SK-N-SH (cell line): ENCODE data around the gene KLHDC7A. TPM values are rescaled to one million over a fixed set of nuclear protein-coding genes. Genes with fewer than 3 reads are reported as not detected.
A peak's percentile ranks its signal among the peaks of the same experiment; 100 is the strongest.

Experiments used
- CTCF ChIA-PET: fragments of 300-600, 350-600 bp; formaldehyde crosslinking; extraction: SDS; loops from one replicate; lab custom pipeline; 2021; lab: Yijun Ruan, JAX
- POLR2A ChIA-PET: fragments of 350-600 bp; sonication (Branson Sonifier 250); formaldehyde crosslinking; extraction: SDS; loops from one replicate; lab custom pipeline; 2020; ENCODE audit warnings: antibody characterized with exemption, inconsistent platforms; lab: Yijun Ruan, JAX
- DNase-seq: peaks from one replicate; pipeline ENCODE4 v3.0.0; 2012
- H2AFZ ChIP-seq: fragments of 200-600 bp; sonication (generic); 2 replicates; pipeline ENCODE4 v1.8.1; 2016; ENCODE audit warnings: antibody characterized with exemption, mild to moderate bottlenecking, low read depth
- H3F3A ChIP-seq: fragments of 200-600 bp; sonication (generic); replicated peaks from 2 replicates; pipeline ENCODE3; 2016; ENCODE audit warnings: antibody characterized with exemption, mild to moderate bottlenecking; ENCODE audit not compliant: insufficient read depth
- H3K27ac ChIP-seq, 2 experiments: fragments of 200-500 bp in 1 of 2; fragments of 200-600 bp in 1 of 2; sonication (Bioruptor generic) in 1 of 2; sonication (generic), shearing (Covaris generic) in 1 of 2; 2 replicates each; pipeline versions ENCODE4 v1.5.1 to v1.6.1; 2014 to 2016; ENCODE audit warnings: low read depth in 2 of 2, inconsistent platforms in 1 of 2, low read length in 1 of 2, mild to moderate bottlenecking in 1 of 2, mixed read lengths in 1 of 2
- H3K27me3 ChIP-seq: fragments of 200-600 bp; sonication (generic), shearing (Covaris generic); 2 replicates; pipeline ENCODE4 v1.6.1; 2016; ENCODE audit warnings: mixed run types; ENCODE audit not compliant: insufficient read depth
- H3K36me3 ChIP-seq, 2 experiments: fragments of 200-500 bp in 1 of 2; fragments of 200-600 bp in 1 of 2; sonication (Bioruptor generic) in 1 of 2; sonication (generic) in 1 of 2; replicated peaks in 1 of 2; 2 replicates each; pipeline versions ENCODE3 to v1.5.1; 2014 to 2016; ENCODE audit warnings: low read length in 1 of 2, mild to moderate bottlenecking in 1 of 2; ENCODE audit not compliant: insufficient read depth in 2 of 2, control insufficient read depth in 1 of 2
- H3K4me1 ChIP-seq, 2 experiments: fragments of 200-500 bp in 1 of 2; fragments of 200-600 bp in 1 of 2; sonication (Bioruptor generic) in 1 of 2; sonication (generic), shearing (Covaris generic) in 1 of 2; 2 replicates each; pipeline versions ENCODE4 v1.5.1 to v1.6.1; 2014 to 2016; ENCODE audit warnings: low read depth in 1 of 2, low read length in 1 of 2, mixed run types in 1 of 2; ENCODE audit not compliant: insufficient read depth in 2 of 2, control insufficient read depth in 1 of 2
- H3K4me2 ChIP-seq: fragments of 200-600 bp; sonication (generic), shearing (Covaris generic); 2 replicates; pipeline ENCODE4 v1.6.1; 2017; ENCODE audit warnings: mixed run types
- H3K4me3 ChIP-seq, 2 experiments: fragments of 200-500 bp in 1 of 2; fragments of 200-600 bp in 1 of 2; sonication (Bioruptor generic) in 1 of 2; sonication (generic), shearing (Covaris generic) in 1 of 2; 2 replicates each; pipeline versions ENCODE4 v1.5.1 to v1.8.1; 2014 to 2016; ENCODE audit warnings: low read depth in 2 of 2, inconsistent platforms in 1 of 2, low read length in 1 of 2, mild to moderate bottlenecking in 1 of 2, mixed read lengths in 1 of 2, moderate library complexity in 1 of 2
- H3K79me2 ChIP-seq: fragments of 200-600 bp; sonication (generic); 2 replicates; pipeline ENCODE4 v1.8.1; 2017; ENCODE audit warnings: mild to moderate bottlenecking; ENCODE audit not compliant: insufficient read depth
- H3K9ac ChIP-seq: fragments of 200-600 bp; sonication (generic); 2 replicates; pipeline ENCODE4 v1.6.1; 2017; ENCODE audit warnings: mixed run types
- H3K9me2 ChIP-seq: fragments of 200-600 bp; sonication (generic); 2 replicates; pipeline ENCODE4 v1.6.1; 2017; ENCODE audit warnings: mixed run types
- H3K9me3 ChIP-seq: fragments of 200-600 bp; sonication (generic); 2 replicates; pipeline ENCODE4 v1.6.1; 2017; ENCODE audit warnings: mixed run types, mild to moderate bottlenecking, moderate library complexity
- H4K20me1 ChIP-seq: fragments of 200-600 bp; sonication (generic); 2 replicates; pipeline ENCODE4 v1.6.1; 2017; ENCODE audit warnings: mild to moderate bottlenecking, mixed run types; ENCODE audit not compliant: insufficient read depth
- CHD2 ChIP-seq: fragments of 150-350 bp; IDR thresholded peaks from 2 replicates; pipeline ENCODE4 v1.6.1; 2018; ENCODE audit warnings: low read length; ENCODE audit not compliant: partially characterized antibody
- ELF1 ChIP-seq: IDR thresholded peaks from 2 replicates; pipeline ENCODE4 v1.4.0; 2012
- FOXJ3 ChIP-seq: sonication (generic); formaldehyde crosslinking; IDR thresholded peaks from 2 replicates; pipeline ENCODE4 v1.5.1; 2020; ENCODE audit warnings: mild to moderate bottlenecking, missing genetic modification reagents
- GATA2 ChIP-seq: sonication (generic); formaldehyde crosslinking; IDR thresholded peaks from 2 replicates; pipeline ENCODE4 v1.5.0; 2020; ENCODE audit warnings: mild to moderate bottlenecking, missing genetic modification reagents
- IRF3 ChIP-seq: fragments of 150-350 bp; IDR thresholded peaks from 2 replicates; pipeline ENCODE4 v1.6.1; 2016; ENCODE audit warnings: mild to moderate bottlenecking, low read depth, low read length
- JUND ChIP-seq: IDR thresholded peaks from 2 replicates; pipeline ENCODE4 v1.4.0; 2012
- NFIC ChIP-seq: IDR thresholded peaks from 2 replicates; pipeline ENCODE4 v1.4.0; 2012; ENCODE audit warnings: borderline replicate concordance
- RAD21 ChIP-seq: IDR thresholded peaks from 2 replicates; pipeline ENCODE4 v1.6.1; 2012; ENCODE audit warnings: mild to moderate bottlenecking, low read length
- RFX5 ChIP-seq: IDR thresholded peaks from 2 replicates; pipeline ENCODE4 v1.6.1; 2012; ENCODE audit warnings: mild to moderate bottlenecking, improper control_type of control experiment, low read length
- RXRA ChIP-seq: IDR thresholded peaks from 2 replicates; pipeline ENCODE4 v1.4.0; 2012; ENCODE audit warnings: low read depth, mild to moderate bottlenecking, borderline replicate concordance
- TAF1 ChIP-seq: IDR thresholded peaks from 2 replicates; pipeline ENCODE4 v1.6.1; 2012; ENCODE audit warnings: low read depth, mild to moderate bottlenecking, low read length, moderate library complexity, borderline replicate concordance
- TEAD4 ChIP-seq: IDR thresholded peaks from 2 replicates; pipeline ENCODE4 v1.4.0; 2012; ENCODE audit warnings: mild to moderate bottlenecking, borderline replicate concordance; ENCODE audit not compliant: insufficient read depth
- USF2 ChIP-seq: fragments of 150-350 bp; IDR thresholded peaks from 2 replicates; pipeline ENCODE4 v1.6.1; 2017; ENCODE audit warnings: antibody characterized with exemption, low read length, low read depth, borderline replicate concordance
- WGBS: methylation state at CpG from one replicate; pipeline ENCODE4 v1.1.6; 2017; ENCODE audit warnings: low lambda C conversion rate; 5-methylcytosine and 5-hydroxymethylcytosine counted together
- polyA plus RNA-seq, 3 experiments: library from polyadenylated mRNA; depleted of rRNA; stranded (reverse); fragments of >200 nt; gene quantifications; 2 replicates each; pipeline ENCODE4 v1.2.3, GENCODE V29; 2012

The KLHDC7A gene
- polyA plus RNA-seq, 1 of the 3 experiments (the other 2 are of a cell fraction), result not detected

GRCh38 chr1:18485227-18485626 lies 4.5 kb downstream of the KLHDC7A start:
- POLR2A ChIA-PET, result no interaction called here
- Histone ChIP-seq H2AFZ (no peak overlapping the region), H3F3A (no peaks in the 10 kb centered on the region), H3K4me3 (no peak overlapping the region), H3K79me2 (no peaks in the 10 kb centered on the region), H3K27ac (no peak overlapping the region), H3K9ac (no peak overlapping the region), H3K27me3 (no peaks in the 10 kb centered on the region), H3K36me3 (no peaks in the 10 kb centered on the region), H4K20me1 (no peaks in the 10 kb centered on the region)
- 66% methylated on average over 4 of the region's 4 CpGs for WGBS
- TF ChIP-seq NFIC (no peak), ELF1 (no peak), IRF3 (no peak)
- TF ChIP-seq, all 33 proteins: peak for 0
- H3K4me2 ChIP-seq, result no peak overlapping the region
- CTCF ChIA-PET, result interaction anchor here (0.7 to 4.0 kb wide), 6 partner anchors 27 to 823 kb away, joined by 3 to 14 read pairs (median 3); no protein-coding TSS in a partner anchor
- peaks cover 0 to under 1% of the 10 kb centered on the region in 2 experiments; a peak in 1 of 4 replicates for H3K4me1 ChIP-seq
- H3K9me3 ChIP-seq, result no peaks in the 10 kb centered on the region
- DNase-seq, result no peak
- H3K9me2 ChIP-seq, result no peaks in the 10 kb centered on the region

- ChIA-PET CTCF (interaction anchor here (0.7 to 4.0 kb wide), 5 partner anchors 26 to 824 kb away, joined by 3 to 14 read pairs (median 3); no protein-coding TSS in a partner anchor), POLR2A (no interaction called here)
- H3F3A ChIP-seq, result no peaks in the 10 kb centered on the region
- no peaks in the 10 kb centered on the region for H3K9me3 ChIP-seq
- no peaks in the 10 kb centered on the region for H4K20me1 ChIP-seq
- H2AFZ ChIP-seq, result no peak overlapping the region
- TF ChIP-seq RAD21 (peak; percentile 31; the same call in 1 of the 2 replicates), RXRA (no peak)
- H3K27ac ChIP-seq, result no peak overlapping the region
- H3K9ac ChIP-seq, result no peak overlapping the region
- no peaks in the 10 kb centered on the region; a peak in 1 of 4 replicates for H3K4me1 ChIP-seq
- H3K27me3 ChIP-seq, result no peaks in the 10 kb centered on the region
- no peak overlapping the region for H3K4me3 ChIP-seq
- no peaks in the 10 kb centered on the region for H3K36me3 ChIP-seq
- H3K79me2 ChIP-seq, result no peaks in the 10 kb centered on the region
- peak; percentile 52 for DNase-seq
- 42% methylated on average over 7 of the region's 7 CpGs for WGBS
- no peaks in the 10 kb centered on the region for H3K9me2 ChIP-seq
- H3K4me2 ChIP-seq, result no peak overlapping the region
Observed at GRCh38 chr1:18486195-18486594, 5.5 kb downstream of the KLHDC7A start.

- TF ChIP-seq USF2 (no peak), TAF1 (no peak), CHD2 (no peak), JUND (no peak), GATA2 (CRISPR knock-in tag) (no peak), TEAD4 (no peak), FOXJ3 (CRISPR knock-in tag) (no peak), RFX5 (no peak)
- Histone ChIP-seq H3K27ac (no peak overlapping the region), H3K4me2 (no peak overlapping the region), H2AFZ (no peak overlapping the region), H3K9me3 (no peaks in the 10 kb centered on the region), H3F3A (no peaks in the 10 kb centered on the region), H3K9me2 (no peaks in the 10 kb centered on the region), H4K20me1 (no peaks in the 10 kb centered on the region), H3K4me1 (no peaks in the 10 kb centered on the region), H3K27me3 (no peaks in the 10 kb centered on the region), H3K4me3 (no peak overlapping the region), H3K79me2 (no peaks in the 10 kb centered on the region), H3K36me3 (no peaks in the 10 kb centered on the region), H3K9ac (no peak overlapping the region)
- POLR2A ChIA-PET, result no interaction called here
- CTCF ChIA-PET, result interaction anchor here (0.7 to 1.4 kb wide), 3 partner anchors 22 to 566 kb away, joined by 3 read pairs; no protein-coding TSS in a partner anchor
- DNase-seq, result no peak
- 19% methylated on average over 2 of the region's 2 CpGs for WGBS
Observed at GRCh38 chr1:18489417-18490143, 8.8 kb downstream of the KLHDC7A start.
